ENCODE measurements around the gene FBXW11. TPM values are rescaled to one million over a fixed set of nuclear protein-coding genes. Genes with fewer than 3 reads are reported as not detected.

The FBXW11 gene
- total and polyA plus RNA-seq, 2 experiments from 2014 or later, result 59.0 to 98.0 TPM

- TF ChIP-seq CTCF (IDR thresholded peaks at IDR 0.05; ENCODE audit: low read depth, low read length), result peak; percentile 1
- Histone ChIP-seq H3K4me1 (ENCODE audit: low read depth) (peaks cover 30% of the 10 kb centered on the region), H3K27ac (peak overlapping the region; percentile 68), H3K4me3 (no peak overlapping the region), H3K36me3 (no peaks in the 10 kb centered on the region), H3K9me3 (ENCODE audit: low read depth) (no peaks in the 10 kb centered on the region), H3K27me3 (no peaks in the 10 kb centered on the region)
- DNase-seq (ENCODE audit: low read depth in 1 of 2, low spot score in 1 of 2), result peak in 1 of 2 donors; percentile 22
Measured at GRCh38 chr5:171845857-171846256, 160.6 kb downstream of the FBXW11 start.

GRCh38 chr5:171845040-171845630, 161.3 kb downstream of the FBXW11 start:
- TF ChIP-seq CTCF (IDR thresholded peaks at IDR 0.05; ENCODE audit: low read depth, low read length), result no peak
- H3K27me3 ChIP-seq, result no peaks in the 10 kb centered on the region
- H3K9me3 ChIP-seq (ENCODE audit: low read depth), result no peaks in the 10 kb centered on the region
- no peaks in the 10 kb centered on the region for H3K36me3 ChIP-seq
- H3K4me3 ChIP-seq, result no peak overlapping the region
- peaks cover 30% of the 10 kb centered on the region for H3K4me1 ChIP-seq (ENCODE audit: low read depth)
- peak overlapping the region; percentile 68 for H3K27ac ChIP-seq
- DNase-seq (ENCODE audit: low read depth in 1 of 2, low spot score in 1 of 2), result peak in 1 of 2 donors; percentile 57

- no peaks in the 10 kb centered on the region for H3K9me3 ChIP-seq (ENCODE audit: low read depth)
- H3K4me3 ChIP-seq, result no peak overlapping the region
- no peak for TF ChIP-seq CTCF (IDR thresholded peaks at IDR 0.05; ENCODE audit: low read depth, low read length)
- DNase-seq (ENCODE audit: low read depth in 1 of 2, low spot score in 1 of 2), result no peak
- H3K27ac ChIP-seq, result peak overlapping the region; percentile 58
- peaks cover 23% of the 10 kb centered on the region for H3K4me1 ChIP-seq (ENCODE audit: low read depth)
- no peaks in the 10 kb centered on the region for H3K36me3 ChIP-seq
- no peaks in the 10 kb centered on the region for H3K27me3 ChIP-seq
Measured at GRCh38 chr5:171842777-171843328, 163.6 kb downstream of the FBXW11 start.

GRCh38 chr5:171841984-171842776, 164.3 kb downstream of the FBXW11 start:
- TF ChIP-seq CTCF (IDR thresholded peaks at IDR 0.05; ENCODE audit: low read depth, low read length), result no peak

DNA sequence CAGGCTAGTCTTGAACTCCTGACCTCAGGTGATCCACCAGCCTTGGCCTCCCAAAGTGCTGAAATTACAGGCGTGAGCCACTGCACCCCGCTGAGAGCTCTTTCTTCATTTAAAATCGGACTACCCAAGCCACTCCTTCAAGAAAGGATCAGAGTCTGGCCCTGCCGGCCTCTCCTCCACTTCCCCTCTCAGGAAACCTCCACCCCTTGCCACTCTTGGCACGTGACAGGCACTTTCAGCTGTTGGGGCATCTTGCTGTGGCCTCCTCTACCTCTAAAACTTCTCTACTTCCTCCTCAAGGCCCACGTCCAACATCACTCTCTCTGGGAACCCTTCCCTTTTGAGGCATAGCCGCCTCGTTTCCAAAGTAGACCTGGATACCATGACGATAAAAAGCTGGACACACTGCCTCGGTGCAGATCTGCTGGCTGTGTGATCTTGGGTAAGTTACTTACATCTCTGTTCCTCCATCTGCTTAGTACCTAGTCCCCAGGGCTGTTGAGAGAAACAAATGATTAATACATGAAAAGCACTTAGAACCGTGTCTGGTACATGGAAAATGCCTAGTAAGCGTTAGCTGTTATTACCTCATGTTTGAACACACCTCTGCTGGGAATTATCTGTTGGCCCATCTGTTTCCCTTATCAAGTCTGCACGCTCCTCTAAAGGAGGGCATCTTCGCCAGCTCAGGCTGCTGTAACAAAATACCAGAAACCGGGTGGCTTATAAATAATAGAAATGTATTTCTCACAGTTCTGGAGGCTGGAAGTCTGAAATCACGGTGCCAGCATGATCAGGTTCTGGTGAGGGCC, 165.5 kb downstream of the FBXW11 start:
- Histone ChIP-seq H3K4me3 (no peak overlapping the region), H3K9me3 (ENCODE audit: low read depth) (no peaks in the 10 kb centered on the region), H3K4me1 (ENCODE audit: low read depth) (peaks cover 23% of the 10 kb centered on the region), H3K36me3 (no peaks in the 10 kb centered on the region), H3K27ac (no peak overlapping the region), H3K27me3 (no peaks in the 10 kb centered on the region)
- DNase-seq (ENCODE audit: low read depth in 1 of 2, low spot score in 1 of 2), result no peak
- no peak for TF ChIP-seq CTCF (IDR thresholded peaks at IDR 0.05; ENCODE audit: low read depth, low read length)

More at GRCh38 chr5:171841984-171842776, 164.3 kb downstream of the FBXW11 start:
- no peaks in the 10 kb centered on the region for H3K9me3 ChIP-seq (ENCODE audit: low read depth)
- DNase-seq (ENCODE audit: low read depth in 1 of 2, low spot score in 1 of 2), result no peak
- H3K27me3 ChIP-seq, result no peaks in the 10 kb centered on the region
- H3K4me1 ChIP-seq (ENCODE audit: low read depth), result peaks cover 23% of the 10 kb centered on the region
- no peak overlapping the region for H3K4me3 ChIP-seq
- H3K27ac ChIP-seq, result peak overlapping the region; percentile 58
- no peaks in the 10 kb centered on the region for H3K36me3 ChIP-seq
